Trophoblast cell (in vitro differentiated cells and primary cell): ENCODE data around the gene ONECUT2.

Experiments used
- DNase-seq, 2 donors: peaks; one replicate each; pipeline ENCODE4 v3.0.0-alpha.2; 2016
- H2AFZ ChIP-seq: 2 replicates; pipeline ENCODE4 v1.6.1; 2013; ENCODE audit warnings: low read length, moderate library complexity, mild to moderate bottlenecking; ENCODE audit not compliant: insufficient read depth, poor library complexity
- H2AK5ac ChIP-seq: 2 replicates; pipeline ENCODE4 v1.6.1; 2013; ENCODE audit warnings: mild to moderate bottlenecking, low read length
- H2BK120ac ChIP-seq: 2 replicates; pipeline ENCODE4 v1.6.1; 2013; ENCODE audit warnings: low read length, mild to moderate bottlenecking, moderate library complexity; ENCODE audit not compliant: insufficient read depth, poor library complexity
- H2BK12ac ChIP-seq: 2 replicates; pipeline ENCODE4 v1.6.1; 2013; ENCODE audit warnings: mild to moderate bottlenecking, low read length, moderate library complexity
- H2BK5ac ChIP-seq: 2 replicates; pipeline ENCODE4 v1.6.1; 2013; ENCODE audit warnings: low read length, low read depth, moderate library complexity, mild to moderate bottlenecking; ENCODE audit not compliant: poor library complexity
- H3K14ac ChIP-seq: 2 replicates; pipeline ENCODE4 v1.6.1; 2013; ENCODE audit warnings: mild to moderate bottlenecking, low read length
- H3K18ac ChIP-seq: 2 replicates; pipeline ENCODE4 v1.6.1; 2013; ENCODE audit warnings: mild to moderate bottlenecking, low read length
- H3K23ac ChIP-seq: 2 replicates; pipeline ENCODE4 v1.6.1; 2013; ENCODE audit warnings: low read length
- H3K27ac ChIP-seq: 2 replicates; pipeline ENCODE4 v1.5.1; 2013; ENCODE audit warnings: low read depth, mild to moderate bottlenecking, inconsistent platforms, low read length, moderate library complexity
- H3K27me3 ChIP-seq: 2 replicates; pipeline ENCODE4 v1.6.1; 2013; ENCODE audit warnings: inconsistent platforms, mild to moderate bottlenecking, low read length, moderate library complexity; ENCODE audit not compliant: insufficient read depth
- H3K36me3 ChIP-seq, 2 experiments: 1 replicate in 1 of 2; 2 replicates in 1 of 2; pipeline ENCODE4 v1.6.1; 2013; ENCODE audit warnings: low read length in 2 of 2, mild to moderate bottlenecking in 2 of 2, moderate library complexity in 1 of 2; ENCODE audit not compliant: insufficient read depth in 2 of 2, control insufficient read depth in 1 of 2
- H3K4ac ChIP-seq: 2 replicates; pipeline ENCODE4 v1.6.1; 2013; ENCODE audit warnings: low read depth, mild to moderate bottlenecking, low read length, moderate library complexity
- H3K4me1 ChIP-seq, 2 experiments: 1 replicate in 1 of 2; 2 replicates in 1 of 2; pipeline ENCODE4 v1.6.1; 2013; ENCODE audit warnings: low read length in 2 of 2, mild to moderate bottlenecking in 2 of 2, moderate library complexity in 1 of 2; ENCODE audit not compliant: insufficient read depth in 2 of 2, control insufficient read depth in 1 of 2
- H3K4me2 ChIP-seq: 2 replicates; pipeline ENCODE4 v1.6.1; 2013; ENCODE audit warnings: inconsistent platforms, mild to moderate bottlenecking, low read length, moderate library complexity
- H3K4me3 ChIP-seq: 2 replicates; pipeline ENCODE4 v1.5.1; 2013; ENCODE audit warnings: mild to moderate bottlenecking, low read depth, low read length, inconsistent platforms
- H3K79me1 ChIP-seq: one replicate; pipeline ENCODE4 v1.6.1; 2013; ENCODE audit warnings: low read length
- H3K79me2 ChIP-seq: 2 replicates; pipeline ENCODE4 v1.6.1; 2013; ENCODE audit warnings: low read length, mild to moderate bottlenecking; ENCODE audit not compliant: control insufficient read depth, insufficient read depth, poor library complexity
- H3K9ac ChIP-seq: 2 replicates; pipeline ENCODE4 v1.6.1; 2013; ENCODE audit warnings: mild to moderate bottlenecking, low read length
- H3K9me3 ChIP-seq: 2 replicates; pipeline ENCODE4 v1.6.1; 2013; ENCODE audit warnings: low read depth, mild to moderate bottlenecking, control low read depth, inconsistent platforms, low read length; ENCODE audit not compliant: insufficient read depth
- H4K12ac ChIP-seq: 2 replicates; pipeline ENCODE4 v1.6.1; 2013; ENCODE audit warnings: low read depth, mild to moderate bottlenecking, low read length, moderate library complexity
- H4K8ac ChIP-seq: 2 replicates; pipeline ENCODE4 v1.6.1; 2013; ENCODE audit warnings: low read depth, mild to moderate bottlenecking, low read length, moderate library complexity
- H4K91ac ChIP-seq: one replicate; pipeline ENCODE4 v1.6.1; 2013; ENCODE audit warnings: low read depth, mild to moderate bottlenecking, low read length, moderate library complexity
- WGBS: extraction: QIAGEN DNeasy Blood & Tissue Kit; methylation state at CpG from one replicate; pipeline ENCODE4 v1.1.7; 2013; ENCODE audit warnings: missing lambda C conversion rate; ENCODE audit not compliant: insufficient read length, insufficient coverage; ENCODE audit errors: extremely low coverage; 5-methylcytosine and 5-hydroxymethylcytosine counted together

The ONECUT2 gene

DNA sequence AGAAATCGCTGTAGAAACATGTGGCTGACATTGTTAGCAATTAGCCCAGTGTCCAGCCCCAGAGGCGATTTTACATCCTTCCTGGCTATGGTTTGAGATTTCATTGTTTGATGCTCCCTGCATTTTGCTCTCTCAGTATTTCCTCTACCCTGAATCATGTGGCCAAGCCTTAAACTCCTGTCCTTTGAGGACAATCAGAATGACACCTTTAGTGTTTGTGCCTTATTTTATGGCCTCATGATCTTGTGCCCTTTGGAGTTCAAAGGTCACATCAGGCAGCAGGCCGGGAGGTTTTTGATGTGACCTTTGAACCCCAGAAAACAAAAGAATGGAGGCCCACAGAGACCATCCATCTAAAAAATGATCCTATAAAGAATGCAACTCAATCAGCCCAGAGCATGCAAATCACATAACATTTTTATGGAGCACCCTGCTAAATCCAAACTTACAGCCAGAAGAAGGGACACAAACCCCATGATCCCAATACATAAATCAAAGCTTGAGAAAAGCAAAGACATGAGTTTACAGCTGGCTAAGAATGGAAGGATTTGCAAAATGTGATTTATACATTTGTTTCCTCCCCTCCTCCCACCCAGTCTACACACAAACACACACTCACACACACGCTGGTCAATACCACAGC is 98.8 kb downstream of the ONECUT2 start:
- Histone ChIP-seq H3K14ac (no peak overlapping the region), H4K8ac (no peak overlapping the region), H3K79me1 (no peaks in the 10 kb centered on the region), H3K4me3 (no peak overlapping the region), H4K91ac (no peak overlapping the region), H2BK120ac (no peak overlapping the region), H2AFZ (no peak overlapping the region), H3K27ac (no peak overlapping the region), H3K23ac (no peak overlapping the region), H4K12ac (no peak overlapping the region), H3K4me1 (peaks cover 2% of the 10 kb centered on the region in 2 experiments), H3K9me3 (no peaks in the 10 kb centered on the region), H3K79me2 (no peaks in the 10 kb centered on the region), H3K4me2 (no peak overlapping the region), H2BK12ac (no peak overlapping the region), H3K18ac (no peak overlapping the region), H3K4ac (no peak overlapping the region), H2BK5ac (no peak overlapping the region), H3K36me3 (no peaks in the 10 kb centered on the region), H2AK5ac (no peak overlapping the region), H3K9ac (no peak overlapping the region), H3K27me3 (no peaks in the 10 kb centered on the region)
- DNase-seq, result no peak
- WGBS, result no CpG with 5 or more reads among the region's 4 CpGs

DNA sequence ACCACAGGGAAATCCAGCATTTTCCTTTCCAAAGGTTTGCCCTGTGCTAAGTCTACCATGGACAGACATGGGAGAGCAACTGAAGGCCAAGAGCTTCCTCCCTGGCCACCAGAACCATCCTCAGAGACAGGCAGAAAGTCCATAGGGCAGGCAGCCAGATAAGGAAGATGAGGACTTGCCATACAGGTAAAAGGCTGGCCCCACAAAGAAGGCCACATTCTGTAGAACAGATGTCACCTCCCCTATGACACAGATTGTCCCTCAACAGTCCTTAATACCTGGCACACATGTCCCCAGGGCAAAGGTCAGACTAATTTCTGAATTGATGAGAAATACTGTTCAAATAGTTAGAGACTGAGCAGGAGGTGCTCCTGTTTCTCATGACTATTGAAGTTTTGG is 99.3 kb downstream of the ONECUT2 start:
- peaks cover 2% of the 10 kb centered on the region in 2 experiments for H3K4me1 ChIP-seq
- H3K18ac ChIP-seq, result no peak overlapping the region
- no peak overlapping the region for H3K9ac ChIP-seq
- no peak overlapping the region for H3K27ac ChIP-seq
- no peak overlapping the region for H2BK120ac ChIP-seq
- H3K9me3 ChIP-seq, result no peaks in the 10 kb centered on the region
- H2AFZ ChIP-seq, result no peak overlapping the region
- H3K4ac ChIP-seq, result no peak overlapping the region
- no peak overlapping the region for H4K8ac ChIP-seq
- H2BK12ac ChIP-seq, result no peak overlapping the region
- H2BK5ac ChIP-seq, result no peak overlapping the region
- no peak overlapping the region for H4K12ac ChIP-seq
- no peaks in the 10 kb centered on the region for H3K79me2 ChIP-seq
- DNase-seq, result no peak
- no peak overlapping the region for H3K4me3 ChIP-seq
- H3K36me3 ChIP-seq, result no peaks in the 10 kb centered on the region
- no peak overlapping the region for H3K4me2 ChIP-seq
- no peak overlapping the region for H2AK5ac ChIP-seq
- H3K27me3 ChIP-seq, result no peaks in the 10 kb centered on the region
- H4K91ac ChIP-seq, result no peak overlapping the region
- no peak overlapping the region for H3K14ac ChIP-seq
- H3K79me1 ChIP-seq, result no peaks in the 10 kb centered on the region
- no peak overlapping the region for H3K23ac ChIP-seq

DNA sequence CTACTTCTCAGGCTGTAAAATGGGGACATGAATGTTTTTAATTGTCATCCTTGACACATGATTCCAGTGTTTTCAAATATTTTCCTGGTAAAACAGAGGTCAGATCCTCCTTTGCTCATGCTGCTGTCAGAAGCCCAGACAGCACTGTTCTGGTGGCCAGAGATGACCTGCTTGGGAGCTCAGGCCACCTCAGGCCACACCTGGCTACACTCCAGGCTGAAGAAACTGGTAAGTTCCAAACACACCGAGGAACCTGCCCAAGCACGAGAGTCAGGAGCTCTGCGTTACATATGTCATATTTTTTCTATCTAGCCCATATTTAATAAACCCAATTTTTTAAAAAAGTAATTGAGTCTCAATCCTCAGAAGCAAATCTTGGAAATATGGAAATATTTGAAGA is 103.4 kb downstream of the ONECUT2 start:
- no peak overlapping the region for H3K4ac ChIP-seq
- no peak overlapping the region for H4K91ac ChIP-seq

DNA sequence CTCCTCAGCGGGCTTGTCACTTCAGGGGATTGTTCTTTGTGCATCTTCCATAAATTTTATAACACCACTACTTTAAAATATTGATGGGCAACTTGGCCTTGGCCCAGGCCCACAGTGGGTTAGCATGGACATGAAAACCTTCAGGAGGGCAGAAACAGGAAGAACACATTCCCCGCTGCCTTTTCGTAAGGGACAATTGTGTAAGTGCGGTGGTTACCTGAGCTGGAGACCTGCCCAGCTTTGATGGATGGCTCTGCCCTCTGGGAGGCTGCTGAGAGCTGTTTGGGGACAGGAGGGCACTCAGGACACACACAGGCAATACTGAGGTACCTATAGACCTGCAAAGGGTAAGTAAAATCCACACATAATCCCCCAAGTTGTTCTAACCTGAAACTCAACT is 104.5 kb downstream of the ONECUT2 start:
- Histone ChIP-seq H3K23ac (no peak overlapping the region), H3K14ac (no peak overlapping the region), H2BK120ac (no peak overlapping the region), H3K27ac (no peak overlapping the region), H2AFZ (no peak overlapping the region), H2AK5ac (no peak overlapping the region), H3K79me2 (no peaks in the 10 kb centered on the region), H2BK5ac (no peak overlapping the region), H3K4me1 (no peaks in the 10 kb centered on the region), H3K9ac (no peak overlapping the region), H3K27me3 (no peaks in the 10 kb centered on the region), H3K4me3 (no peak overlapping the region), H3K79me1 (no peaks in the 10 kb centered on the region), H4K12ac (no peak overlapping the region), H3K4ac (no peak overlapping the region), H3K36me3 (no peaks in the 10 kb centered on the region), H3K4me2 (no peak overlapping the region), H4K91ac (no peak overlapping the region), H3K18ac (no peak overlapping the region), H3K9me3 (no peaks in the 10 kb centered on the region), H2BK12ac (no peak overlapping the region), H4K8ac (no peak overlapping the region)
- DNase-seq, result no peak
- no CpG with 5 or more reads among the region's 4 CpGs for WGBS

More for the DNA sequence above, 103.4 kb downstream of the ONECUT2 start:
- Histone ChIP-seq H2BK12ac (no peak overlapping the region), H2BK5ac (no peak overlapping the region), H3K23ac (no peak overlapping the region), H3K4me1 (peaks cover under 1% of the 10 kb centered on the region in 2 experiments), H3K18ac (no peak overlapping the region), H2AFZ (no peak overlapping the region), H3K4me2 (no peak overlapping the region), H3K9me3 (no peaks in the 10 kb centered on the region), H3K27me3 (no peaks in the 10 kb centered on the region), H3K79me2 (no peaks in the 10 kb centered on the region), H2AK5ac (no peak overlapping the region), H3K14ac (no peak overlapping the region), H3K4me3 (no peak overlapping the region), H3K27ac (no peak overlapping the region), H4K8ac (no peak overlapping the region), H3K36me3 (no peaks in the 10 kb centered on the region), H2BK120ac (no peak overlapping the region), H3K9ac (no peak overlapping the region), H3K79me1 (no peaks in the 10 kb centered on the region), H4K12ac (no peak overlapping the region)
- DNase-seq, result no peak
- no CpG with 5 or more reads among the region's 3 CpGs for WGBS
